Omental fat pad (tissue), 4 donors: Measurements from ENCODE around the gene SMARCB1. TPM values are rescaled to one million over a fixed set of nuclear protein-coding genes. Genes with fewer than 3 reads are reported as not detected.

Source experiments
- ATAC-seq: fragments of 150-250 bp; one replicate; pipeline ENCODE4 v1.9.1; 2016; ENCODE audit warnings: mild to moderate bottlenecking, moderate library complexity; ENCODE audit not compliant: low FRiP score
- DNase-seq: peaks from one replicate; pipeline ENCODE4 v3.0.0-alpha.2; 2019; ENCODE audit warnings: low spot score
- CTCF ChIP-seq, 3 donors: fragments of 450-650 bp; IDR thresholded peaks; one replicate each; pipeline ENCODE4 v1.5.1; 2016 to 2017; ENCODE audit warnings: antibody characterized with exemption in 3 of 3, mild to moderate bottlenecking in 3 of 3, moderate library complexity in 2 of 3
- total RNA-seq, 4 donors: library from RNA; depleted of rRNA; stranded (reverse); fragments of >200 nt; gene quantifications; one replicate each; pipeline ENCODE4 v1.1.0, GENCODE V29; 2016

Gene SMARCB1
- total RNA-seq, 4 donors from 2014 or later = 38.8 to 50.9 (median 47.6) TPM

DNA sequence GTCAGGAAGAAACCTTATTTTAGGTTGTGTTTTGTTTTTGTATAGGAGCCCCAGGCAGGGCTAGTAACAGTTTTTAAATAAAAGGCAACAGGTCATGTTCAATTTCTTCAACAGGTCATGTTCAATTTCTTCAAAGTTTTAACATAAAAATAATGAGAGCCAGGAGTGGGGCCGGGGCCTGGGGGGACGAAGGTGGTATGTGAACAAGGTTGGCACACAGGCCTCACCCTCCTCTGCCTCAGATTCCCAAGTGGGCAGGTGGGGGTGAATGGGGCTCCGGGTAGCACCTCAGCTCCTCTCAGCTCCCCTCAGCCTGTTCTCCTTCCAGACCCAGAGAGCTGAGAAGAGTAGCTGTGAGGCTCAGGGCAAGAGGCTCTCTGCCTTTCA is 47.6 kb downstream of the SMARCB1 start:
- no peak for TF ChIP-seq CTCF (IDR thresholded peaks at IDR 0.05)
- DNase-seq = no peak
- no peak for ATAC-seq

- ATAC-seq = no peak
- no peak for DNase-seq
These were observed 48.2 kb downstream of the SMARCB1 start for GRCh38 chr22:23834793-23835483.

DNA sequence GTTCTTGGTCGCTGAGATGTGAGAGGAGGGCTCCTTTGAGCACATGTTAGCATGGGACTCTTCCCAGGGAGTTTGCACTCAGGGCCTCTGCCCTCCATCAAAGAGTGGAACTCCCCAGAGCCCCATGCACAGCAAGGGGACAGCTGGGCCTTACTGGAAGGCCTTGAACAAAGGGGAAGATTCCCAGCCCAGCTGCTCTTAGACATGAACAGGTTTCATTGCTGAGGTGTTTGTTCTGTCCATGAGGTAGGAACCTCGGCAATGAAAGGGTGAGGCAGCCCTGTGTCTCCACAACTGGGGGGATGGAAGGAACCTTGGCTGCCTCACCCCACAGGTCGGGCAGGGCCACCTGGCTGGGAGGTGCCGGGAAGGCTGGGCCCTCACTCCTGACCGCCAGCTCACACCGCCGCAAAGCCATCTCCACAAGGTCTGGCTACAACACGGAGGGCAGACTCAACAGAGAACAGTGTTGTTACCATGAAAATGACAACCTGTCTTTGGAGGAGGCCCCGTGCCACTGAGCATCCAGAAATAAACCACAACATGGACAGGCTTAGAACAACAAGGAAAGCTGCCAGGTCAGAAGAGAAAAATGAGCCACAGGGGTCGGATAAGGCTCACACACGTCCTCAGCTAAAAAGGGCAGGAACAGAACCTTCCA is 48.8 kb downstream of the SMARCB1 start:
- TF ChIP-seq CTCF (IDR thresholded peaks at IDR 0.05) = no peak
- DNase-seq (no peak), ATAC-seq (no peak)

More at GRCh38 chr22:23834793-23835483, 48.2 kb downstream of the SMARCB1 start:
- no peak for TF ChIP-seq CTCF (IDR thresholded peaks at IDR 0.05)

GRCh38 chr22:23836281-23836680 is 49.5 kb downstream of the SMARCB1 start:
- ATAC-seq (no peak), DNase-seq (no peak)
- no peak for TF ChIP-seq CTCF (IDR thresholded peaks at IDR 0.05)

DNA sequence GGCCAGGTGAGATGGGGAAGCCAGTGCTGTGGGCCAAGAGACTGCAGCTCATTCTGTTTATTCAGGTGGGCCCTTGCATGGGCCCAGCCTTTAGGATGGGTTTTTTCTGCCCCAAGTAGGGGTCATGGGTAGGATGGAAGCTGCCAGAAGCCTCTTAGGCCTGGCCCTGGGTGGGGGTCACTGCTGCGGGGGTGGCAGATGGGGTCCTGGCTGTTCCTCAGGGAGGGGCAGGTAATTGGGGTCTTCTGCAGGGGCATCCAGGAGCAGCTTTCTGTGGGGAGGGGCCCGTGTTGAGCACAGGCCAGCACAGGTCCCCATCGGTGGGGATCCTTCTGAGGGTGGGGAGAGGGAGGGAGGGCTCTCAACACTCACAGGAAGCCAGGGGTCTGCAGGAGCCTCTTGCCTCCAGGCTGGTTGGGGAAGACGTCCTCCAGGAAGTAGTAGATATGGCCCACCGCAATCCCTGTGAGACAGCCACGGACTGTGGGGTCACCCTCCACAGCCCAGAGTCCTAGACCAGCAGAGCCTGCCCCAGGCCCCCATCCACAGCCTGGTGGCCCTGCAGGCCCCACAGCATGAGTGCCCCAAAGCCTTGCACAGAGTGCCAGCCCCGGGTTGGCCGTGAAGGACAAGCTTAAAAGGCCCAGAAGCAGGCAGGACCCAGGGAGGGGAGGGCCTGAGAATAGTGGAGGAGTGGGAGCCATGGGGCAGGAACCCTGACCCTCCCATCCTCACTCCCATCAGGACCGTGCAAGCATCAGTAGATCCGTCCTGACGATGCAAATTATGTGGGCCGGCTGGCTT is 50.1 kb downstream of the SMARCB1 start:
- DNase-seq (no peak), ATAC-seq (no peak)
- TF ChIP-seq CTCF (IDR thresholded peaks at IDR 0.05) = no peak

GRCh38 chr22:23837496-23837859 is 50.7 kb downstream of the SMARCB1 start:
- no peak for TF ChIP-seq CTCF (IDR thresholded peaks at IDR 0.05)
- ATAC-seq (no peak), DNase-seq (no peak)
